A549 (cell line): ENCODE results near the gene GCKR. TPM values are rescaled to one million over a fixed set of nuclear protein-coding genes. Genes with fewer than 3 reads are reported as not detected.
"Not testable (repeated sequence)": the region's sequence is repeated elsewhere in the genome, so short reads cannot be mapped to it uniquely, and the experiment has no call there.

Experiments
- ATAC-seq, 2 experiments: fragments of 200-7000 bp in 1 of 2; fragments of >200 bp in 1 of 2; cut with Nextera tagmentation in 1 of 2; cut with Tn5 transposase in 1 of 2; 3 replicates each; pipeline versions ENCODE4 v1.8.0 to v1.9.1; 2018 to 2020; ENCODE audit warnings: mild to moderate bottlenecking in 1 of 2, moderate library complexity in 1 of 2
- CTCF ChIA-PET: fragments of 300-600 bp; sonication (Branson Sonifier 250); formaldehyde crosslinking; extraction: SDS; loops from one replicate; lab custom pipeline; 2021; ENCODE audit warnings: antibody characterized with exemption, inconsistent platforms; lab: Yijun Ruan, JAX
- POLR2A ChIA-PET: fragments of 350-600 bp; formaldehyde crosslinking; extraction: SDS; loops from one replicate; lab custom pipeline; 2021; ENCODE audit warnings: antibody characterized with exemption, inconsistent platforms; lab: Yijun Ruan, JAX
- DNase-seq, 2 experiments: peaks; one replicate each; pipeline versions ENCODE4 v3.0.0 to v3.0.0-alpha.2; 2011 to 2016; ENCODE audit warnings: low read depth in 1 of 2, low spot score in 1 of 2
- FAIRE-seq: peaks from 2 replicates; lab custom pipeline; 2011; peaks lifted over from hg19 to GRCh38; lab: Jason Lieb, UNC
- H3K27ac ChIP-seq, 2 experiments: fragments of >200 bp; sonication (Bioruptor Twin); formaldehyde crosslinking; 3 replicates each; pipeline ENCODE4 v1.5.1; 2016 to 2017
- H3K4me1 ChIP-seq: fragments of >200 bp; sonication (Bioruptor Twin); formaldehyde crosslinking; 3 replicates; pipeline ENCODE4 v1.6.1; 2016
- H3K4me2 ChIP-seq: fragments of >200 bp; sonication (Bioruptor Twin); formaldehyde crosslinking; 3 replicates; pipeline ENCODE4 v1.6.1; 2016
- H3K4me3 ChIP-seq: fragments of >200 bp; sonication (Bioruptor Twin); formaldehyde crosslinking; 3 replicates; pipeline ENCODE4 v1.5.1; 2016
- H3K9me3 ChIP-seq: fragments of >200 bp; sonication (Bioruptor Twin); formaldehyde crosslinking; 3 replicates; pipeline ENCODE4 v1.6.1; 2016
- EHF ChIP-seq: fragments of 250-450 bp; sonication (Bioruptor Pico); IDR thresholded peaks from 2 replicates; pipeline ENCODE4 v1.5.0; 2020; ENCODE audit warnings: mild to moderate bottlenecking
- ELK1 ChIP-seq: fragments of 150-350 bp; IDR thresholded peaks from 2 replicates; pipeline ENCODE4 v1.6.1; 2014; ENCODE audit warnings: low read depth, mild to moderate bottlenecking, low read length
- EP300 ChIP-seq, 2 experiments: fragments of >200 bp; sonication (Bioruptor Twin); formaldehyde crosslinking; IDR thresholded peaks; 2 replicates in 1 of 2; 3 replicates in 1 of 2; pipeline ENCODE4 v1.6.1; 2016 to 2017
- GATA3 ChIP-seq: IDR thresholded peaks from 2 replicates; pipeline ENCODE4 v1.6.1; 2012; ENCODE audit warnings: borderline replicate concordance
- HMGXB4 ChIP-seq: fragments of 250-450 bp; sonication (Bioruptor Pico); IDR thresholded peaks from 2 replicates; pipeline ENCODE4 v1.5.0; 2021; ENCODE audit warnings: mild to moderate bottlenecking, moderate library complexity, borderline replicate concordance
- HOXA7 ChIP-seq: fragments of 250-450 bp; sonication (Bioruptor Pico); IDR thresholded peaks from 2 replicates; pipeline ENCODE4 v1.5.0; 2020; ENCODE audit warnings: mild to moderate bottlenecking, moderate library complexity
- HOXB5 ChIP-seq: fragments of 250-450 bp; sonication (Bioruptor Pico); IDR thresholded peaks from 2 replicates; pipeline ENCODE4 v1.5.0; 2020; ENCODE audit warnings: mild to moderate bottlenecking, moderate library complexity
- JUN ChIP-seq, 2 experiments: fragments of >200 bp; sonication (Bioruptor Twin); formaldehyde crosslinking; IDR thresholded peaks; 2 replicates in 1 of 2; 3 replicates in 1 of 2; pipeline ENCODE4 v1.6.1; 2016 to 2017
- KDM1A ChIP-seq: fragments of 200-600 bp; sonication (generic); IDR thresholded peaks from 2 replicates; pipeline ENCODE4 v1.6.1; 2016; ENCODE audit warnings: low read depth, mild to moderate bottlenecking
- MYC ChIP-seq: IDR thresholded peaks from 2 replicates; pipeline ENCODE4 v1.6.1; 2012; ENCODE audit warnings: mild to moderate bottlenecking, inconsistent platforms, low read length, improper control_type of control experiment, borderline replicate concordance
- NFE2L2 ChIP-seq: fragments of 150-350 bp; conservative IDR thresholded peaks from 2 replicates; pipeline ENCODE4 v1.6.1; 2014; ENCODE audit warnings: low read length
- PBX3 ChIP-seq: IDR thresholded peaks from 2 replicates; pipeline ENCODE4 v1.6.1; 2012
- RAD21 ChIP-seq, 2 experiments: fragments of >200 bp in 1 of 2; sonication (Bioruptor Twin) in 1 of 2; formaldehyde crosslinking in 1 of 2; IDR thresholded peaks in 1 of 2; conservative IDR thresholded peaks in 1 of 2; 2 replicates in 1 of 2; 3 replicates in 1 of 2; pipeline ENCODE4 v1.6.1; 2012 to 2018; ENCODE audit warnings: inconsistent platforms in 1 of 2
- RARB ChIP-seq: fragments of 250-450 bp; sonication (Bioruptor Pico); IDR thresholded peaks from 2 replicates; pipeline ENCODE4 v1.8.0; 2021; ENCODE audit warnings: mild to moderate bottlenecking, moderate library complexity
- RCOR1 ChIP-seq: fragments of 150-350 bp; IDR thresholded peaks from 2 replicates; pipeline ENCODE4 v1.6.1; 2014; ENCODE audit warnings: antibody characterized with exemption, low read length, low read depth
- RFX5 ChIP-seq: fragments of 450-650 bp; IDR thresholded peaks from 2 replicates; pipeline ENCODE4 v1.7.1; 2014; ENCODE audit warnings: antibody characterized with exemption, mild to moderate bottlenecking, moderate library complexity
- SMC3 ChIP-seq: fragments of >200 bp; sonication (Bioruptor Twin); formaldehyde crosslinking; IDR thresholded peaks from 3 replicates; pipeline ENCODE4 v1.6.1; 2018; ENCODE audit warnings: inconsistent platforms
- TP53 ChIP-seq: fragments of 250-450 bp; sonication (Bioruptor Pico); IDR thresholded peaks from 2 replicates; pipeline ENCODE4 v1.5.0; 2021; ENCODE audit warnings: mild to moderate bottlenecking, moderate library complexity
- WGBS: methylation state at CpG from one replicate; pipeline ENCODE4 v1.1.6; 2017; ENCODE audit errors: missing lambda C conversion rate; 5-methylcytosine and 5-hydroxymethylcytosine counted together
- polyA plus RNA-seq, 4 experiments: library from polyadenylated mRNA; depleted of rRNA in 3 of 4; stranded (reverse); fragments of >200 nt; fragmentation: RNase III in 1 of 4; extraction: RNeasy Plus Mini Kit Qiagen cat#74134 plus additional on column Dnase treatment in 1 of 4; gene quantifications; 2 replicates in 3 of 4; 3 replicates in 1 of 4; pipeline ENCODE4 v1.2.3, GENCODE V29; 2011 to 2017
- TF ChIP-seq, protein P1 (sequence below): fragments of 200-600 bp; sonication (generic); IDR thresholded peaks from 2 replicates; pipeline ENCODE4 v1.6.1; 2016; ENCODE audit warnings: antibody characterized with exemption, mild to moderate bottlenecking, moderate library complexity

The GCKR gene
- polyA plus RNA-seq, 2 of the 4 experiments (the other 2 are of a cell fraction), result 0.10 to 0.48 TPM

DNA sequence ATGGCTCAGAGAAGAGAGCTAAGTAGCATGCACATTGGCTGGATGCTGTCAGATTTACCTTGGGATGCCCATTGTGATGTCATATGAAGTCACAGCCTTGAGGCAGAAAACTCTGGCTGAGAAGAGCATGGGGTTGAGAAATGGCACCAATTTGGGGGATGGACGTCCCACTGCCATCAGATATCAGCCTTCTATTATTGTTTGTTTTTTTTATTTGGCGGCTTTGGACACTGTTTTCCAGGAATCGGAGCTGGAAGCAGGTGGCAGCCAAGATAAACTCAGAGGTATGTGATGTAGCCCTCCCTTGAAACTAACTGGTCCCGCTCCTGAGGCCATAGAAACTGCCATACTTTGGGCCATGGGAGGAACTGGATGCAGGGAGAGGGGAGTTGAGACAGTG is 40.6 kb downstream of the GCKR start (continued):
- TF ChIP-seq HOXB5, result no peak

- WGBS, result 71% methylated on average over 4 of the region's 6 CpGs
- POLR2A ChIA-PET, result not testable (repeated sequence)
- CTCF ChIA-PET, result interaction anchor here (1.1 kb wide), 1 partner anchor 10 kb away, joined by 4 read pairs; no protein-coding TSS in a partner anchor
Observed at GRCh38 chr2:27538839-27539450, 42.3 kb downstream of the GCKR start.

GRCh38 chr2:27539649-27540048 is 43.0 kb downstream of the GCKR start:
- CTCF ChIA-PET, FAIRE-seq: not testable (repeated sequence)

More at GRCh38 chr2:27538839-27539450, 42.3 kb downstream of the GCKR start:
- not testable (repeated sequence) for ATAC-seq, H3K4me2 ChIP-seq, DNase-seq, H3K27ac ChIP-seq, FAIRE-seq, H3K4me3 ChIP-seq, H3K9me3 ChIP-seq, H3K4me1 ChIP-seq

GRCh38 chr2:27544143-27544821 is 47.6 kb downstream of the GCKR start:
- ChIA-PET POLR2A (no interaction called here), CTCF (no interaction called here)
- no peaks in the 10 kb centered on the region for H3K9me3 ChIP-seq
- DNase-seq, result no peak
- H3K4me2 ChIP-seq, result no peak overlapping the region
- no peak overlapping the region for H3K4me3 ChIP-seq
- TF ChIP-seq RAD21 (conservative IDR thresholded peaks at IDR 0.05 in 1 of 2, IDR thresholded peaks at IDR 0.05 in 1 of 2), result no peak
- TF ChIP-seq HOXB5, result no peak
- no peak for TF ChIP-seq RCOR1
- no peak for TF ChIP-seq PBX3
- TF ChIP-seq JUN (IDR thresholded peaks at IDR 0.05), result no peak
- no peak for TF ChIP-seq KDM1A
- TF ChIP-seq HOXA7 (CRISPR knock-in tag), result no peak
- TF ChIP-seq, protein P1, sequence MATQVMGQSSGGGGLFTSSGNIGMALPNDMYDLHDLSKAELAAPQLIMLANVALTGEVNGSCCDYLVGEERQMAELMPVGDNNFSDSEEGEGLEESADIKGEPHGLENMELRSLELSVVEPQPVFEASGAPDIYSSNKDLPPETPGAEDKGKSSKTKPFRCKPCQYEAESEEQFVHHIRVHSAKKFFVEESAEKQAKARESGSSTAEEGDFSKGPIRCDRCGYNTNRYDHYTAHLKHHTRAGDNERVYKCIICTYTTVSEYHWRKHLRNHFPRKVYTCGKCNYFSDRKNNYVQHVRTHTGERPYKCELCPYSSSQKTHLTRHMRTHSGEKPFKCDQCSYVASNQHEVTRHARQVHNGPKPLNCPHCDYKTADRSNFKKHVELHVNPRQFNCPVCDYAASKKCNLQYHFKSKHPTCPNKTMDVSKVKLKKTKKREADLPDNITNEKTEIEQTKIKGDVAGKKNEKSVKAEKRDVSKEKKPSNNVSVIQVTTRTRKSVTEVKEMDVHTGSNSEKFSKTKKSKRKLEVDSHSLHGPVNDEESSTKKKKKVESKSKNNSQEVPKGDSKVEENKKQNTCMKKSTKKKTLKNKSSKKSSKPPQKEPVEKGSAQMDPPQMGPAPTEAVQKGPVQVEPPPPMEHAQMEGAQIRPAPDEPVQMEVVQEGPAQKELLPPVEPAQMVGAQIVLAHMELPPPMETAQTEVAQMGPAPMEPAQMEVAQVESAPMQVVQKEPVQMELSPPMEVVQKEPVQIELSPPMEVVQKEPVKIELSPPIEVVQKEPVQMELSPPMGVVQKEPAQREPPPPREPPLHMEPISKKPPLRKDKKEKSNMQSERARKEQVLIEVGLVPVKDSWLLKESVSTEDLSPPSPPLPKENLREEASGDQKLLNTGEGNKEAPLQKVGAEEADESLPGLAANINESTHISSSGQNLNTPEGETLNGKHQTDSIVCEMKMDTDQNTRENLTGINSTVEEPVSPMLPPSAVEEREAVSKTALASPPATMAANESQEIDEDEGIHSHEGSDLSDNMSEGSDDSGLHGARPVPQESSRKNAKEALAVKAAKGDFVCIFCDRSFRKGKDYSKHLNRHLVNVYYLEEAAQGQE, result no peak
- no peak for TF ChIP-seq EHF (CRISPR knock-in tag)
- no peak for TF ChIP-seq EP300 (IDR thresholded peaks at IDR 0.05)
- no peak for TF ChIP-seq SMC3
- TF ChIP-seq RFX5, result no peak
- no peak for TF ChIP-seq NFE2L2
- no peak for TF ChIP-seq ELK1
- no peak for TF ChIP-seq MYC
- no peak for TF ChIP-seq TP53 (CRISPR knock-in tag)
- no peak for TF ChIP-seq GATA3
- no peak for TF ChIP-seq HMGXB4 (CRISPR knock-in tag)
- no peak for TF ChIP-seq RARB (CRISPR knock-in tag)
- TF ChIP-seq, all 56 proteins: peak for 0
- no peak overlapping the region for H3K27ac ChIP-seq
- no peak for ATAC-seq
- no peaks in the 10 kb centered on the region for H3K4me1 ChIP-seq
- FAIRE-seq, result no peak
- 84% methylated on average over 6 of the region's 6 CpGs for WGBS

More at GRCh38 chr2:27539649-27540048, 43.0 kb downstream of the GCKR start:
- H3K4me2 ChIP-seq, H3K9me3 ChIP-seq, H3K4me3 ChIP-seq, H3K27ac ChIP-seq, DNase-seq, H3K4me1 ChIP-seq, POLR2A ChIA-PET, ATAC-seq: not testable (repeated sequence)
- 73% methylated on average over 2 of the region's 35 CpGs for WGBS
